GM12875 (cell line): ENCODE results near the gene TFF3.

Experiments used
- H3K4me3 ChIP-seq: one replicate; pipeline ENCODE4 v1.5.1; 2011; ENCODE audit warnings: low read depth, low read length, control low read depth
- CTCF ChIP-seq: IDR thresholded peaks from 2 replicates; pipeline ENCODE4 v1.5.1; 2011; ENCODE audit warnings: low read depth, mild to moderate bottlenecking, control low read depth, inconsistent platforms, low read length, moderate library complexity, borderline replicate concordance; ENCODE audit not compliant: insufficient read depth

Gene TFF3

GRCh38 chr21:42280356-42281180 lies 34.6 kb downstream of the TFF3 start:
- TF ChIP-seq CTCF = no peak
- H3K4me3 ChIP-seq = no peak overlapping the region

GRCh38 chr21:42279888-42280287 lies 35.3 kb downstream of the TFF3 start:
- no peak for TF ChIP-seq CTCF
- H3K4me3 ChIP-seq = no peak overlapping the region

- no peak overlapping the region for H3K4me3 ChIP-seq
Measured at GRCh38 chr21:42279341-42279871, 35.8 kb downstream of the TFF3 start.

GRCh38 chr21:42278451-42279149 lies 36.6 kb downstream of the TFF3 start:
- no peak for TF ChIP-seq CTCF
- no peak overlapping the region for H3K4me3 ChIP-seq

More at GRCh38 chr21:42279341-42279871, 35.8 kb downstream of the TFF3 start:
- no peak for TF ChIP-seq CTCF

GRCh38 chr21:42277593-42277992 lies 37.6 kb downstream of the TFF3 start:
- TF ChIP-seq CTCF = no peak
- no peak overlapping the region for H3K4me3 ChIP-seq

GRCh38 chr21:42276526-42277154 lies 38.6 kb downstream of the TFF3 start:
- no peak overlapping the region for H3K4me3 ChIP-seq
- no peak for TF ChIP-seq CTCF

GRCh38 chr21:42276076-42276475 lies 39.1 kb downstream of the TFF3 start:
- no peak for TF ChIP-seq CTCF
- H3K4me3 ChIP-seq = no peak overlapping the region
